C1 segment of cervical spinal cord (tissue), 14 donors: ENCODE results near the gene RIPK1.
"Not testable (repeated sequence)": the region's sequence is repeated elsewhere in the genome, so short reads cannot be mapped to it uniquely, and the experiment has no call there.

ENCODE experiments used
- DNase-seq, 14 donors: peaks; one replicate each; lab custom pipeline; 2025; lab: John Stamatoyannopoulos, UW

Gene RIPK1

GRCh38 chr6:3045369-3045768 is 22.9 kb upstream of the RIPK1 start:
- DNase-seq, result no peak

DNA sequence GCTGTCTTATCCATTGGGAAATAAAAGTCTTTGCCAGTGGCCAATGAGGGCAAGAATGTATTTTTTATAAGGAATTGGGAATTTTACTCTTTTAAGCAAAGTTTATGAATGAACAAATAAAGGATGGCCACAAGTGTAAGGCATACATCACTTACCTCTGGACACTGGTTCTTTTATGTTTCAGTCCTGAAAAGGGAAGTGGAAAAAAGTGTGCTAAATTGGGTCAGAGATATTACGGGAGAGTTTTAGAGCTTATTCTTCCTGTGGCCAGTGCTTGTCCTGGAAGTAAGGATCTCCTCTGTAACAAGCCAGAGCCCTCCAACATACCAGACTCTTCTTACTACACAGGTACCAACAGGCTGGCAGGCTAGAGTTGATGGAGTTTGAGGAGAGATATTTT is 22.5 kb upstream of the RIPK1 start:
- no peak for DNase-seq

DNA sequence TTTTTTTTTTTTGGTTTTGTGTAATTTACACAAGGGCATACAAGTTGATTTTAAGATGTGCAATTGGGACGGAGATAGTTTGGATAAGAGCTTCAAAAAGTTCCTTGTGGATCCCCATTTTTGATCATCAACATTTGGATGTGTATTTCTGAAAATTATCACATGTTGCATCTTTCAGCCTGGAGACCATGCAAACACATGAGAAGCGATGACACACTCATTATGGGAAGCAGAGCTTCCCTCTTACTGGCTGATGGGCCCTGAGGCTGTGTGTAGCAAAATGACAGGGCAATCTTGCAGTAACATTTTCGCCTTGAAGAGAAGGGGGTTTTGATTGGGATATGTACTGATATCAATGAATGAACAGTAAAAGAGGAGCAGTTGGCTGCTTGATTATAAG is 22.0 kb upstream of the RIPK1 start:
- DNase-seq, result no peak

- not testable (repeated sequence) for DNase-seq
Observed at GRCh38 chr6:3048009-3048408, 20.3 kb upstream of the RIPK1 start.

- DNase-seq, result no peak
Observed at GRCh38 chr6:3052481-3053230, 15.6 kb upstream of the RIPK1 start.

- DNase-seq, result no peak
Observed at GRCh38 chr6:3053231-3053508, 15.1 kb upstream of the RIPK1 start.

DNA sequence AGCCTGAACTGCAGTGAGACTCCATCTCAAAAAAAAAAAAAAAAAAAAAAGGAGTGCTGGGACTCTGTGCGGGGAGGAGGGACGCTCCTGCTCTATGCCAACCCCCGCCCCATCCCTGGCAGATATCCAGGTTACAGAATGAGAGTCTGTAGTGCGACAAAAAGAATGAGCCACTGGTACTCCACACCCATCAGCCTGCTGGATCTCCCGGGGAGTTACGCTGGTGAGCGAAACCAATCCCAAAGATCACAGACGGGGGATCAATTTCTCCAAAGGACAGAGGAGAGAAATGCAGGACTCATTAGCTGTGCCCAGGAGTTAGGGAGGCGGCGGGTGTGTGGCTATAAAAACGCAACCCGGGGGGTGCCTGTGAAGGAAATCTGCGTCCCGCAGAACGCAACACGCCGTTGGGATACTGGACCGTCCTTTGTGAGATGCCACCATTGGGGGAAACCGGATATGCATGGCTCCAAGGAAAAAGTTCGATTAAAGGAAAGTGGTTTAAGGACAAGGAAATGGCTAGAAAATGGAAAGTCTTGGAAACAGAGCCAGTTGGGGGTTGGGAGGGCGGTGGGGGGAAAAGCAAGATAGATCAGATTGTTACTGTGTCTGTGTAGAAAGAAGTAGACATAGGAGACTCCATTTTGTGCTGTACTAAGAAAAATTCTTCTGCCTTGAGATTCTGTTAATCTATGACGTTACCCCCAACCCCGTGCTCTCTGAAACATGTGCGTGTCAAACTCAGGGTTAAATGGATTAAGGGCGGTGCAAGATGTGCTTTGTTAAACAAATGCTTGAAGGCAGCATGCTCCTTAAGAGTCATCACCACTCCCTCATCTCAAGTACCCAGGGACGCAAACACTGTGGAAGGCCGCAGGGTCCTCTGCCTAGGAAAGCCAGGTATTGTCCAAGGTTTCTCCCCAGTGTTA is 13.8 kb upstream of the RIPK1 start:
- DNase-seq, result peak in 3 of 14 donors; percentile 8 to 26 (median 18)

GRCh38 chr6:3055158-3055499 is 13.2 kb upstream of the RIPK1 start:
- not testable (repeated sequence) for DNase-seq

- no peak for DNase-seq
Observed at GRCh38 chr6:3057063-3057770, 11.1 kb upstream of the RIPK1 start.

DNA sequence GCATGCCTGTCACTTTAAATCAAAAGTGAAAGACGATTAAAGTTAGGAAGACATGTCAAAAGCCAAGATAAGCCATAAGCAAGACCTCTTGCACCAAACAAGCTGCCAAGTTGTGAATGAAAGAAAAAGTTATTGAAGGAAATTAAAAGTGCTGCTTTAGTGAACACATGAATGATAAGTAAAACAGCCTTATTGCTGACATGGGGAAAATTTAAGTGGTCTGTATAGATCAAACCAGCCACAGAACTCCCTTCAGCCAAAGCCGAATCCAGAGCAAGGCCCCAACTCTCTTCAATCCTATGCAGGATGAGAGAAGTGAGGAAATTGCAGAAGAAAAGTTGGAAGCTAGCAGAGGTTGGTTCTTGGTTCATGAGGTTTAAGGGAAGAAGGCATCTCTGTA is 9.3 kb upstream of the RIPK1 start:
- no peak for DNase-seq

DNA sequence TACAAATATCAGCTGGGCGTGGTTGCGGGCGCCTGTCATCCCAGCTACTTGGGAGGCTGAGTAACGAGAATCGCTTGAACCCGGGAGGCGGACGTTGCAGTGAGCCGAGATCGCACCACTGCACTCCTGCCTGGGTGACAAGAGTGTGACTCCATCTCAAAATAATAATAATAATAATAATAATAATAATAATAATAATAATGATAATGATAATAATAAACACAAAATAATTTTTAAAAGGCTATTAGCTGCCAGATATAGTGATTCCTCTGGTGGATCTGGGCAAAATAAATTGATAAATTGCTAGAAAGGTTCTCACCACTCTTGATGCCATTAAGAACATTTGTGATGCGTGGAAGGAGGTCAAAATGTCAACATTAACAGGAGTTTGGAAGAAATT is 8.2 kb upstream of the RIPK1 start:
- DNase-seq, result not testable (repeated sequence)

- DNase-seq, result no peak
Observed at GRCh38 chr6:3061501-3061941, 6.8 kb upstream of the RIPK1 start.

DNA sequence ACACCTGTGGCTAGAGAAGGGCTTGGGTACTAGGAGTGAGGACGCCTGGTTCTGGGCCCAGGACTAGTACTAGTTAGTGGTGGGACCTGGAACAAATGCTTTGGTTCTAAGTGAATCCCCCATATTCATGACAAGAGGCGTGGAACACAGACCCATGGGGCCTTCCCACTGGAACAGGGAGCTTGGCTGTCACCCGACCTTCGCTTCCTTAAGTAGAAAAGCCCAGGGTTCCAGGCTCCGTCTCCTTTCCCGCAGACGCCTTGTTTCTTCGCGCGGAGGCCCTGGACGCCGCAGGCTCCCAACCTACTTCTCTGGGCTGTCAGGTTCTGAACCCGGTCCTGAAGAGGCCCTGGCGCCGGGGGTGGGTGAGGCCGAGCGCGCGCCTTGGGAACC is 5.0 kb upstream of the RIPK1 start:
- not testable (repeated sequence) for DNase-seq

GRCh38 chr6:3063733-3064700 is 4.3 kb upstream of the RIPK1 start:
- peak; percentile 37 to 92 (median 78) for DNase-seq

DNA sequence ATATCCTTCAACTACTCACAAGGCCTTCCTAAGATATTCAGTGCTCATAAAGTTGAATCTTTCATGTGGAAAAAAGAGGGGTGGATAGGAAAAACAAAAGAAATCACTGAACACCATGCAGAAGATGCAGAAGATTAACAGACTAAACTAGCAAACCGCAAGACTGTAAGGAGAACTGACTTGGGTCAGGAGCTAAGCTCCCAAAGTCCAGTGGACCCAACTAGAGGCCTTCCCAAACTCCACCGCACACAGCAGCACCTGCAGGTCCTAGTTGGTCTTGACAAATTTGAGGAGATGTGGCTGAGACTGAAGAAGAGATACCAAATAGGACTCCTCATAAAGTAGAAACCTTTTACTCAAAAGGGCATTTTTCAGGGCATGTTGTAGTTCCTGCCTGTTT is 3.3 kb downstream of the RIPK1 start:
- DNase-seq, result no peak

- DNase-seq, result no peak
Observed at GRCh38 chr6:3072798-3073197, 4.5 kb downstream of the RIPK1 start.

GRCh38 chr6:3073382-3073781 is 5.1 kb downstream of the RIPK1 start:
- DNase-seq, result no peak

- no peak for DNase-seq
Observed at GRCh38 chr6:3075772-3076113, 7.4 kb downstream of the RIPK1 start.

DNA sequence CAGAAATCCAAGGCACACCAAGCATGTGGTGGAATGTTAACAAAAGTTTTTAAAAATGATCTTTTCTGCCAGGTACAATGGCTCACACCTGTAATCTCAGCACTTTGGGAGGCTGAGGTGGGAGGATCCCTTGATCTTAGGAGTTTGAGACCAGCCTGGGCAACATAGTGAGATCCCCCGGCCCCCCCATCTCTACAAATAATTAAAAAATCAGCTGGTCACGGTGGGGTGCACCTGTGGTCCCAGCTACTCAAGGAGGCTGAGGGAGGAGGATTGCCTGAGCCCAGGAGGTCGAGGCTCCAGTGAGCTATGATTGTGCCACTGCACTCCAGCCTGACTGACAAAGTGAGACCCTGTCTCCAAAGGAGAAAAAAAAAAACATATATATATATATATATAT is 8.0 kb downstream of the RIPK1 start:
- no peak for DNase-seq

DNA sequence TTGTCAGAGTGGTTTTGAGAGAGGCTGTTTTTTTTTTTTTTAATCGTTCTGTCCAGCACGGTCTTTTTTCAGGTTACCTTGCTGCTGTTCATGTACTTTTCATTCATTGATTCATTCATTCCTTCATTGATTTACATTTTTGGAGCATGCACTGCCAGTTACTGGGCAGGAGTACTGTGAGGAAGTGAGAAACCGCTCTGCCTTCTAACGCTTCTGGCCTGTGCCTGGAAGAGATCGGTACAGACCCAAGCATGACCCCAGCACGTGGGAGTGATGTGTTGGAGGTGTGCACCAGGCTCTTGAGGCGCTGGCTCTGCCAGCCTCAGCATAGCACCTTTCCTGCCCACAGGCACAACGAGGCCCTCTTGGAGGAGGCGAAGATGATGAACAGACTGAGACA is 9.1 kb downstream of the RIPK1 start:
- DNase-seq, result no peak

DNA sequence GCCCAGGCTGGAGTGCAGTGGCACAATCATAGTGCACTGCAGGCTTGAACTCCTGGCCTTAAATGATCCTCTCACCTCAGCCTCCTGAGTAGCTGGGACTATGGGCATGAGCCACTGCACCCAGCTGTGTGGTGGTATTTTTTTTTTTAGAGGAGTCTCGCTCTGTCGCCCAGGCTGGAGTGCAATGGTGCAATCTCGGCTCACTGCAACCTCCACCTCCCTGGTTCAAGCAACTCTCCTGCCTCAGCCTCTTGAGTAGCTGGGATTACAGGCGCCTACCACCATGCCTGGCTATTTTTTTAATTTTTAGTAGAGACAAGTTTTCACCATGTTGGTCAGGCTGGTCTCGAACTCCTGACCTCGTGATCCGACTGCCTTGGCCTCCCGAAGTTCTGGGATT is 10.7 kb downstream of the RIPK1 start:
- DNase-seq, result not testable (repeated sequence)
